A549 (cell line): ENCODE data around the gene SYNE3. TPM values are rescaled to one million over a fixed set of nuclear protein-coding genes. Genes with fewer than 3 reads are reported as not detected.

Source experiments
- ATAC-seq, 2 experiments: fragments of 200-7000 bp in 1 of 2; fragments of >200 bp in 1 of 2; cut with Nextera tagmentation in 1 of 2; cut with Tn5 transposase in 1 of 2; 3 replicates each; pipeline versions ENCODE4 v1.8.0 to v1.9.1; 2018 to 2020; ENCODE audit warnings: mild to moderate bottlenecking in 1 of 2, moderate library complexity in 1 of 2
- CTCF ChIA-PET: fragments of 300-600 bp; sonication (Branson Sonifier 250); formaldehyde crosslinking; extraction: SDS; loops from one replicate; lab custom pipeline; 2021; ENCODE audit warnings: antibody characterized with exemption, inconsistent platforms; lab: Yijun Ruan, JAX
- POLR2A ChIA-PET: fragments of 350-600 bp; formaldehyde crosslinking; extraction: SDS; loops from one replicate; lab custom pipeline; 2021; ENCODE audit warnings: antibody characterized with exemption, inconsistent platforms; lab: Yijun Ruan, JAX
- DNase-seq, 2 experiments: peaks; one replicate each; pipeline versions ENCODE4 v3.0.0 to v3.0.0-alpha.2; 2011 to 2016; ENCODE audit warnings: low read depth in 1 of 2, low spot score in 1 of 2
- FAIRE-seq: peaks from 2 replicates; lab custom pipeline; 2011; peaks lifted over from hg19 to GRCh38; lab: Jason Lieb, UNC
- H3K27ac ChIP-seq, 2 experiments: fragments of >200 bp; sonication (Bioruptor Twin); formaldehyde crosslinking; 3 replicates each; pipeline ENCODE4 v1.5.1; 2016 to 2017
- H3K4me1 ChIP-seq: fragments of >200 bp; sonication (Bioruptor Twin); formaldehyde crosslinking; 3 replicates; pipeline ENCODE4 v1.6.1; 2016
- H3K4me2 ChIP-seq: fragments of >200 bp; sonication (Bioruptor Twin); formaldehyde crosslinking; 3 replicates; pipeline ENCODE4 v1.6.1; 2016
- H3K4me3 ChIP-seq: fragments of >200 bp; sonication (Bioruptor Twin); formaldehyde crosslinking; 3 replicates; pipeline ENCODE4 v1.5.1; 2016
- H3K9me3 ChIP-seq: fragments of >200 bp; sonication (Bioruptor Twin); formaldehyde crosslinking; 3 replicates; pipeline ENCODE4 v1.6.1; 2016
- CBX2 ChIP-seq: fragments of 200-600 bp; sonication (generic); IDR thresholded peaks from 2 replicates; pipeline ENCODE4 v1.6.1; 2016; ENCODE audit warnings: low read depth, mild to moderate bottlenecking, borderline replicate concordance
- CHD4 ChIP-seq: fragments of 200-600 bp; sonication (generic); IDR thresholded peaks from 2 replicates; pipeline ENCODE4 v1.6.1; 2016; ENCODE audit warnings: antibody characterized with exemption, mild to moderate bottlenecking, borderline replicate concordance
- CTCF ChIP-seq: fragments of >200 bp; sonication (Bioruptor Twin); formaldehyde crosslinking; IDR thresholded peaks from 3 replicates; pipeline ENCODE4 v1.5.1; 2016
- E2F6 ChIP-seq: IDR thresholded peaks from 2 replicates; pipeline ENCODE4 v1.6.1; 2012; ENCODE audit warnings: low read depth, borderline replicate concordance
- FOSB ChIP-seq: fragments of 250-450 bp; sonication (Bioruptor Pico); IDR thresholded peaks from 2 replicates; pipeline ENCODE4 v1.5.0; 2020; ENCODE audit warnings: mild to moderate bottlenecking, moderate library complexity
- GATA3 ChIP-seq: IDR thresholded peaks from 2 replicates; pipeline ENCODE4 v1.6.1; 2012; ENCODE audit warnings: borderline replicate concordance
- HDAC2 ChIP-seq: fragments of 200-600 bp; sonication (generic); IDR thresholded peaks from 2 replicates; pipeline ENCODE4 v1.6.1; 2016
- HES2 ChIP-seq: fragments of >200 bp; sonication (Bioruptor Twin); formaldehyde crosslinking; IDR thresholded peaks from 2 replicates; pipeline ENCODE4 v1.6.1; 2016
- HMGXB4 ChIP-seq: fragments of 250-450 bp; sonication (Bioruptor Pico); IDR thresholded peaks from 2 replicates; pipeline ENCODE4 v1.5.0; 2021; ENCODE audit warnings: mild to moderate bottlenecking, moderate library complexity, borderline replicate concordance
- HOXA7 ChIP-seq: fragments of 250-450 bp; sonication (Bioruptor Pico); IDR thresholded peaks from 2 replicates; pipeline ENCODE4 v1.5.0; 2020; ENCODE audit warnings: mild to moderate bottlenecking, moderate library complexity
- NFE2L2 ChIP-seq: fragments of 150-350 bp; conservative IDR thresholded peaks from 2 replicates; pipeline ENCODE4 v1.6.1; 2014; ENCODE audit warnings: low read length
- NPAS2 ChIP-seq: fragments of 250-450 bp; sonication (Bioruptor Pico); IDR thresholded peaks from 2 replicates; pipeline ENCODE4 v1.8.0; 2022; ENCODE audit warnings: mild to moderate bottlenecking, moderate library complexity, borderline replicate concordance
- PBX3 ChIP-seq: IDR thresholded peaks from 2 replicates; pipeline ENCODE4 v1.6.1; 2012
- PHF8 ChIP-seq: fragments of 200-600 bp; sonication (generic); IDR thresholded peaks from 2 replicates; pipeline ENCODE4 v1.6.1; 2016; ENCODE audit warnings: low read depth, mild to moderate bottlenecking, antibody characterized with exemption, moderate library complexity, borderline replicate concordance
- POLR2A ChIP-seq: IDR thresholded peaks from 2 replicates; pipeline ENCODE4 v1.6.1; 2012; ENCODE audit warnings: mild to moderate bottlenecking, low read length
- TP53 ChIP-seq: fragments of 250-450 bp; sonication (Bioruptor Pico); IDR thresholded peaks from 2 replicates; pipeline ENCODE4 v1.5.0; 2021; ENCODE audit warnings: mild to moderate bottlenecking, moderate library complexity
- ZFP36 ChIP-seq: fragments of 450-650 bp; IDR thresholded peaks from 2 replicates; pipeline ENCODE4 v1.6.1; 2014; ENCODE audit warnings: borderline replicate concordance; ENCODE audit not compliant: partially characterized antibody
- ZSCAN20 ChIP-seq: fragments of 250-450 bp; sonication (Bioruptor Pico); IDR thresholded peaks from 2 replicates; pipeline ENCODE4 v1.8.0; 2022; ENCODE audit warnings: mild to moderate bottlenecking, moderate library complexity
- WGBS: methylation state at CpG from one replicate; pipeline ENCODE4 v1.1.6; 2017; ENCODE audit errors: missing lambda C conversion rate; 5-methylcytosine and 5-hydroxymethylcytosine counted together
- polyA plus RNA-seq, 4 experiments: library from polyadenylated mRNA; depleted of rRNA in 3 of 4; stranded (reverse); fragments of >200 nt; fragmentation: RNase III in 1 of 4; extraction: RNeasy Plus Mini Kit Qiagen cat#74134 plus additional on column Dnase treatment in 1 of 4; gene quantifications; 2 replicates in 3 of 4; 3 replicates in 1 of 4; pipeline ENCODE4 v1.2.3, GENCODE V29; 2011 to 2017

The SYNE3 gene
- polyA plus RNA-seq, 2 of the 4 experiments (the other 2 are of a cell fraction), result 0.05 to 0.08 TPM

GRCh38 chr14:95509495-95509894 is 7.0 kb downstream of the SYNE3 start:
- Histone ChIP-seq H3K4me3 (no peak overlapping the region), H3K27ac (no peak overlapping the region), H3K4me2 (no peak overlapping the region), H3K9me3 (no peaks in the 10 kb centered on the region), H3K4me1 (no peaks in the 10 kb centered on the region)
- WGBS, result 83% methylated on average over 6 of the region's 6 CpGs
- TF ChIP-seq ZFP36 (no peak), HMGXB4 (CRISPR knock-in tag) (no peak)
- no peak for DNase-seq
- no peak for FAIRE-seq
- no peak for ATAC-seq
- ChIA-PET CTCF (interaction anchor here (1.6 to 2.0 kb wide), 3 partner anchors 11 to 82 kb away, joined by 4 to 7 read pairs (median 6); no protein-coding TSS in a partner anchor), POLR2A (no interaction called here)

GRCh38 chr14:95508377-95508776 is 8.1 kb downstream of the SYNE3 start:
- TF ChIP-seq TP53, result no peak
- TF ChIP-seq PHF8, result no peak
- TF ChIP-seq HES2, result no peak
- TF ChIP-seq NPAS2 (CRISPR knock-in tag), result no peak
- TF ChIP-seq HOXA7, result no peak
- TF ChIP-seq NFE2L2, result no peak
- TF ChIP-seq HMGXB4 (CRISPR knock-in tag), result no peak
- no peak for TF ChIP-seq ZSCAN20 (CRISPR knock-in tag)
- TF ChIP-seq ZFP36, result no peak
- no peak for TF ChIP-seq CHD4
- TF ChIP-seq FOSB, result no peak
- TF ChIP-seq GATA3, result no peak
- no peak for TF ChIP-seq CTCF
- TF ChIP-seq PBX3, result no peak
- TF ChIP-seq HDAC2, result no peak
- no peak for TF ChIP-seq CBX2
- no peak for TF ChIP-seq POLR2A
- TF ChIP-seq E2F6, result no peak
- TF ChIP-seq, all 56 proteins: peak for 0
- H3K4me2 ChIP-seq, result no peak overlapping the region
- FAIRE-seq (no peak), DNase-seq (no peak), ATAC-seq (no peak)
- H3K4me1 ChIP-seq, result no peaks in the 10 kb centered on the region
- WGBS, result 65% methylated on average over 6 of the region's 6 CpGs
- CTCF ChIA-PET, result interaction anchor here (1.6 to 2.0 kb wide), 3 partner anchors 9 to 81 kb away, joined by 4 to 7 read pairs (median 6); no protein-coding TSS in a partner anchor
- POLR2A ChIA-PET, result no interaction called here
- H3K4me3 ChIP-seq, result no peak overlapping the region
- no peak overlapping the region for H3K27ac ChIP-seq
- no peaks in the 10 kb centered on the region for H3K9me3 ChIP-seq
